HG03066 (cell line): Measurements from ENCODE around the gene HBP1.

Experiments
- ATAC-seq: cut with Tn5 transposase; IDR thresholded peaks from one replicate; pipeline ENCODE4 v1.9.1; 2021; ENCODE audit warnings: low read depth; ENCODE audit not compliant: unreplicated experiment

Gene HBP1

GRCh38 chr7:107179326-107180164, 10.7 kb downstream of the HBP1 start:
- no peak for ATAC-seq

DNA sequence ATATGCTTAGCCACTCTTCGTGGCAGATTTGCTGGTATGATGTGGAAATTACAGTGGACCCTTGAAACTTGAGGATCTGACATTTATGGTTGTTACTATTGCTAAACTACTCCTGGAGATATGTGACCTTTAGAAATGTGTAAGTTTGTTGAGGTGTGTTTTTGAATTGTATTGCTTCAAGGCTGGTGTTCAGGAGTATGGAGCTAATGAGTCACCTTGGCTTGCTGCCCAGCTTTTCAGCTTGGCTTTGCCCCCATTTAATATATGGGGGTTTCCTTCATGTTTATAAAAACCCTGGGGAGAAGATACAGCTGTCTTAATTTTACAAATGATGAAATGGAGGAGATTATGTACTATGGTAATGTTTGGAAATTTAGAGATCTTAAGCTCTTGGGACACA, 11.6 kb downstream of the HBP1 start:
- ATAC-seq: no peak

- ATAC-seq: no peak
These were observed 12.4 kb downstream of the HBP1 start for GRCh38 chr7:107181172-107181571.

DNA sequence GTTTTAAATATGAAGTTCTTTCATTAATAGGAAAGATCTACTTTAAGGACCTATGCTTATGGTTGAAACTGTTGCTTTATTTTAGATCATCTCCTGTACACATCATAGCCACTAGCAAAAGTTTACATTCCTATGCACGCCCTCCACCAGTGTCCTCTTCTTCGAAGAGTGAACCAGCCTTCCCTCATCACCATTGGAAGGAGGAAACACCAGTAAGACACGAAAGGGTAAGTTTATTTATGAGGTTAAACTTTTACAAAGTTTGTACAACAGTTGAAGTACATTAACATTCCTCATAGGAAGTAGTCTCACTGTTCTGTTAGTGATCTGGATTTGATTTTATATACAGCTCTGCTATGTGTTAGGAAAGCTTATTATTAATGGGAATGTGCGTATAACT, 16.9 kb downstream of the HBP1 start:
- no peak for ATAC-seq

DNA sequence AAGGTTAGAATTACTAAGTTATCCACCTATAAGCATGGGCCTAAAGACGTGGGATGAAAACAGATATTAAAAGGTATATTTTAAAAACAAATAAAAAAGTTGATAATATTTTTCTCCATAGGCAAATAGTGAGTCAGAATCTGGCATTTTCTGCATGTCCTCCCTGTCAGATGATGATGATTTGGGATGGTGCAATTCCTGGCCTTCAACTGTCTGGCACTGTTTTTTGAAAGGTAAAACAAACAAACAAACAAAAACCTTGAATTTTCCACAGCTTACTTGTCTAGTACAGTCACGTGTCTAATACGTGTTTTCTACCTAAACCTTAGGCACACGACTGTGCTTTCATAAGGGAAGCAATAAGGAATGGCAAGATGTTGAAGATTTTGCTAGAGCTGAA, 17.4 kb downstream of the HBP1 start:
- no peak for ATAC-seq

- no peak for ATAC-seq
These were observed 19.0 kb downstream of the HBP1 start for GRCh38 chr7:107187774-107188173.

DNA sequence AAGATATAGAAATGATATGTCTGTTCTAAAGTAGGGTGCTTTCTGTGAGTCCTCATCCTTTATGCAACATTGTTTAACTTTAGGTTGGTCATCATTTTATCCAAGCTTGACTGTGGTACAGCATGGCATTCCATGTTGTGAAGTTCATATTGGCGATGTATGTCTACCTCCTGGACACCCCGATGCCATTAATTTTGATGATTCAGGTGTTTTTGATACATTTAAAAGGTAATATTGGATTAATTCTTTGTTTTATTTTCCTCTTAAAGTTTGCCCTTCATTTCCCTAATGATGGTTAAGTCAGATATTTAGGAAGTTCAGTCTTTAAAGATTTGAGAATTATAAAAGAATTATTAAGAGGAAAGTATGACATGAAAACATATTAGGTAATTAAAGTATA, 21.3 kb downstream of the HBP1 start:
- ATAC-seq: no peak

GRCh38 chr7:107194052-107194451, 25.2 kb downstream of the HBP1 start:
- no peak for ATAC-seq

- ATAC-seq: no peak
These were observed 28.2 kb downstream of the HBP1 start for GRCh38 chr7:107196834-107197610.

- no peak for ATAC-seq
These were observed 33.1 kb downstream of the HBP1 start for GRCh38 chr7:107201795-107202450.

DNA sequence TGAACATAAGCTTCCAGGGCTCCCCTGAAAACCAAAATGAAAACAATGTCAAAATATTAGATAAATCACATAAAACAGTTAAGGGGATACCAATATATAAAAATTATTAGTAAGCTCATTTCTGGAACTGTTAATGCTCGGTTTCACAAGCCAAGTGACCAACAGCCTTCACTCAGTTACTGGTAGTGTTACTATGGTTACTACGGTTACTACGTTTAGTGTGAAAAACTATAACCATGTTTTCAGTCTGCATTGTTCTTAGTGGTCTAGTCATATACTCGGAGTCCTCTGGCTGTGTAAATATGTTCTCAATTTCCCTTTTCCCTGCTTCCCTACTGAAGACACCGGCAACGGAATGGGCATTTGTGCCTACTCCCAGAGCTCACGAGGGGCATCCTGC, 34.8 kb downstream of the HBP1 start:
- no peak for ATAC-seq

GRCh38 chr7:107206136-107206535, 37.3 kb downstream of the HBP1 start:
- no peak for ATAC-seq

GRCh38 chr7:107206706-107207105, 37.9 kb downstream of the HBP1 start:
- ATAC-seq: no peak

GRCh38 chr7:107207459-107207858, 38.7 kb downstream of the HBP1 start:
- no peak for ATAC-seq

- ATAC-seq: no peak
These were observed 39.3 kb downstream of the HBP1 start for GRCh38 chr7:107208024-107208521.

DNA sequence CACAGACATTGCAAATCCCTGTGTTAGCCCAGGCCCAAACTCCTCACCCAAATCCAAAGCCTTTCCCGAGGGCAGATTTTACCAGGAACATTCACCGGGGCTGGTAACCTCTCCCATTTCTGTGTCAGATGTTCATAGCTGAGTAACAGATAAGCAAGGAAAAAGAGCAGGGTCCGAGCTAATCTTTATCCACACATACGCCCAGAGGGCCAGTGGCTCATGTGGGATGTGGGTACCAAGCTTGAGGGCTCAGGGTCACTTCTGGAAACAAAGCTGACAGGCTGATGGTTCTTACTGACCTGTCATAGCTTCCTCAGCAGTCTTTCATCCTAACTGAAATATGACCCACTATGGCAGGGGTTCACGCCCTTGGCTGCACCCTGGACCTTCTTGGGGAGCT, 39.8 kb downstream of the HBP1 start:
- ATAC-seq: no peak

GRCh38 chr7:107209565-107209964, 40.8 kb downstream of the HBP1 start:
- no peak for ATAC-seq

- no peak for ATAC-seq
These were observed 41.6 kb downstream of the HBP1 start for GRCh38 chr7:107210400-107210799.

DNA sequence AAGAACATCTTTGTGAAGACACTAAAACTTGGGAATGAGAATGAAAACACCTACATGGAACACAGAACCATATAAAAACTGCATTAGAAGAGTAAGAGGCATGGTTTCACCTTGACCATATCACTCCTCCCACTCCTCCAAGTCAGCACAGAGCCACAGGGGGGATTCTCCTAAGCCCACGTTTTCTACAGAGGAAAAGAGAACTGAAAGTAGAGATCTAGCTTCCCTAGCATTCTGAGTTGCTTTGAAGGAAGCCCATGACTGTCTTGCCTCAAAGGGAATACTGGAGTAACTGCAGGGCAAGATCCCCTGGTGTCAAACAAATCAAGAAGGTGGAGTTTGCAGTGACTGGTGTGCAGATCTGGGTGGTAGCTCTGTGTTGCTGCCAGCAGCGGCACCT, 43.9 kb downstream of the HBP1 start:
- ATAC-seq: no peak

DNA sequence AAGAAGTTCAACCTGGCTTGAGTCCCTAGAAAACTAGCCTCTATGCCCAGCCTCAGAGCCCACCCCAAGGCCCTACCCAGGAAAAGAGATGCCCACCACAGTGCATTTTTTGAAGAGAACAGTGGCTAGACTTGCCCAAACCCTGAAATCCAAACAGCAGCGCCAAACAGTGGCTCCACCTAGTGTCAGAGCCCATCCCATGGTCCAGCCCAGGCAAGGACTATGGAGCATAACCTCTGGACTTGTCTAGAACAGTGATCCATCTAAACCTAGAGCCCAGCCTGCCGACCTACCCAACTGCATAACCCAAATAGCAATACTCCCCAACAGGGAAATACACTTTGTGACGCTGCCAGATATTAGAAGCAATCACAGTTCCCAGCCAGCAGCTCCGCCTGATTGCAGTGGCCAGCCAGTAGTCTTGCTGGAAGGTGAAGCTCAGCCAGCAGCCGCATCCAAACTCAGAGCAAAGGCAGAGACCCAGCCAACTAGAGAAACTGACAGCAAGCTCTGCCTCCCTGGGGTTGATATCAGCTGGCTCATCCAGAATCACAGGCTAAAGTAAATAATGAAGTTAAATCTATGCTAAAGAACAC, 44.5 kb downstream of the HBP1 start:
- ATAC-seq: no peak

- no peak for ATAC-seq
These were observed 45.1 kb downstream of the HBP1 start for GRCh38 chr7:107213945-107214344.
